Endodermal cell (in vitro differentiated cells): ENCODE measurements around the gene KIF2B. TPM values are rescaled to one million over a fixed set of nuclear protein-coding genes. Genes with fewer than 3 reads are reported as not detected.
A peak's percentile ranks its signal among the peaks of the same experiment; 100 is the strongest.
"Not testable (repeated sequence)": the region's sequence is repeated elsewhere in the genome, so short reads cannot be mapped to it uniquely, and the experiment has no call there.

Experiments
- DNase-seq: peaks from one replicate; pipeline ENCODE4 v3.0.0-alpha.2; 2017
- H3K27ac ChIP-seq: 2 replicates; pipeline ENCODE4 v1.5.1; 2013; ENCODE audit warnings: mild to moderate bottlenecking, low read depth, low read length, moderate library complexity
- H3K27me3 ChIP-seq: 2 replicates; pipeline ENCODE4 v1.6.1; 2013; ENCODE audit warnings: mild to moderate bottlenecking, low read length, moderate library complexity; ENCODE audit not compliant: insufficient read depth, control insufficient read depth, poor library complexity, severe bottlenecking
- H3K36me3 ChIP-seq: 2 replicates; pipeline ENCODE4 v1.7.0; 2013; ENCODE audit warnings: mild to moderate bottlenecking, low read length, moderate library complexity; ENCODE audit not compliant: control insufficient read depth, insufficient read depth
- H3K4me1 ChIP-seq: one replicate; pipeline ENCODE4 v1.7.0; 2013; ENCODE audit warnings: low read length; ENCODE audit not compliant: control insufficient read depth, insufficient read depth
- H3K4me3 ChIP-seq: 2 replicates; pipeline ENCODE4 v1.5.1; 2013; ENCODE audit warnings: mild to moderate bottlenecking, low read length, moderate library complexity
- H3K9ac ChIP-seq: 2 replicates; pipeline ENCODE4 v1.6.1; 2013; ENCODE audit warnings: mild to moderate bottlenecking, low read length, moderate library complexity; ENCODE audit not compliant: poor library complexity, severe bottlenecking; ENCODE audit errors: extremely low read depth
- H3K9me3 ChIP-seq: 2 replicates; pipeline ENCODE4 v1.6.1; 2013; ENCODE audit warnings: mild to moderate bottlenecking, low read length, moderate library complexity; ENCODE audit not compliant: control insufficient read depth
- H3K27ac Mint-ChIP-seq: 2 replicates; pipeline ENCODE4 v1.8.0; 2020; ENCODE audit warnings: mixed read lengths
- H3K27me3 Mint-ChIP-seq: 2 replicates; pipeline ENCODE4 v1.8.0; 2021; ENCODE audit warnings: mild to moderate bottlenecking, mixed read lengths; ENCODE audit not compliant: insufficient read depth
- H3K36me3 Mint-ChIP-seq: 2 replicates; pipeline ENCODE4 v1.8.0; 2020; ENCODE audit warnings: low read depth, mixed read lengths
- H3K4me1 Mint-ChIP-seq: 2 replicates; pipeline ENCODE4 v1.8.0; 2020; ENCODE audit warnings: mixed read lengths
- H3K4me3 Mint-ChIP-seq: 2 replicates; pipeline ENCODE4 v1.8.0; 2020; ENCODE audit warnings: mild to moderate bottlenecking, moderate library complexity, mixed read lengths
- H3K9me3 Mint-ChIP-seq: 2 replicates; pipeline ENCODE4 v1.8.0; 2020; ENCODE audit warnings: mild to moderate bottlenecking, mixed read lengths
- CTCF ChIP-seq: fragments of 200-600 bp; sonication (generic); conservative IDR thresholded peaks from 2 replicates; pipeline ENCODE4 v1.5.0; 2021; ENCODE audit warnings: antibody characterized with exemption, mild to moderate bottlenecking
- WGBS, 2 experiments: methylation state at CpG; one replicate each; pipeline versions ENCODE4 v1.1.5 to v1.1.7; 2013; ENCODE audit warnings: missing lambda C conversion rate in 2 of 2, mixed read lengths in 1 of 2; ENCODE audit not compliant: insufficient coverage in 1 of 2, insufficient read length in 1 of 2; 5-methylcytosine and 5-hydroxymethylcytosine counted together
- total RNA-seq, 2 donors: library from RNA; stranded (reverse); fragmentation: NEBNext Ultra II Directional in 1 of 2; extraction: Animal tissue kit (Norgen Biotek cat#: 25700) in 1 of 2; gene quantifications; 2 replicates in 1 of 2; 3 replicates in 1 of 2; pipeline ENCODE4 v1.2.1, GENCODE V29; 2021

Gene KIF2B
- total RNA-seq, 2 donors from 2014 or later, result not detected

- Mint-ChIP-seq H3K36me3 (peaks cover 4% of the 10 kb centered on the region), H3K27me3 (no peaks in the 10 kb centered on the region)
Measured at GRCh38 chr17:53837131-53837530, 14.4 kb downstream of the KIF2B start.

GRCh38 chr17:53844491-53845107 is 21.9 kb downstream of the KIF2B start:
- no peak for DNase-seq
- no peak overlapping the region for H3K4me3 Mint-ChIP-seq
- H3K9me3 ChIP-seq, result peaks cover 24% of the 10 kb centered on the region
- peaks cover 42% of the 10 kb centered on the region for H3K9me3 Mint-ChIP-seq
- TF ChIP-seq CTCF, result no peak
- no peaks in the 10 kb centered on the region for H3K27me3 Mint-ChIP-seq
- 91 to 100% methylated on average over 2 to 5 of the region's 5 CpGs for WGBS, 2 experiments
- no peak overlapping the region for H3K27ac ChIP-seq
- no peaks in the 10 kb centered on the region for H3K27me3 ChIP-seq
- H3K9ac ChIP-seq, result no peak overlapping the region
- H3K4me3 ChIP-seq, result no peak overlapping the region
- no peak overlapping the region for H3K27ac Mint-ChIP-seq
- H3K36me3 Mint-ChIP-seq, result peaks cover 2% of the 10 kb centered on the region
- H3K4me1 ChIP-seq, result no peaks in the 10 kb centered on the region
- H3K36me3 ChIP-seq, result no peaks in the 10 kb centered on the region
- H3K4me1 Mint-ChIP-seq, result peaks cover 2% of the 10 kb centered on the region

More at GRCh38 chr17:53837131-53837530, 14.4 kb downstream of the KIF2B start:
- Mint-ChIP-seq H3K27ac (no peak overlapping the region), H3K4me3 (no peak overlapping the region), H3K4me1 (no peaks in the 10 kb centered on the region), H3K9me3 (peaks cover 42% of the 10 kb centered on the region)
- H3K9ac ChIP-seq, result no peak overlapping the region
- no peak overlapping the region for H3K4me3 ChIP-seq
- H3K27me3 ChIP-seq, result no peaks in the 10 kb centered on the region
- H3K36me3 ChIP-seq, result no peaks in the 10 kb centered on the region
- H3K27ac ChIP-seq, result no peak overlapping the region
- peaks cover 29% of the 10 kb centered on the region for H3K9me3 ChIP-seq
- no peak for DNase-seq
- H3K4me1 ChIP-seq, result no peaks in the 10 kb centered on the region
- no peak for TF ChIP-seq CTCF

- H3K27me3 ChIP-seq, H3K27me3 Mint-ChIP-seq, H3K9ac ChIP-seq, H3K4me1 ChIP-seq, H3K27ac Mint-ChIP-seq, H3K4me1 Mint-ChIP-seq, H3K9me3 Mint-ChIP-seq, H3K4me3 ChIP-seq, H3K9me3 ChIP-seq, H3K36me3 Mint-ChIP-seq, H3K27ac ChIP-seq, DNase-seq, H3K36me3 ChIP-seq, H3K4me3 Mint-ChIP-seq: not testable (repeated sequence)
- peak; percentile 51 for TF ChIP-seq CTCF
- 97% methylated on average over 5 of the region's 5 CpGs; no CpG with 5 or more reads in 1 of the 2 experiments for WGBS, 2 experiments
Measured at GRCh38 chr17:53871128-53871527, 48.4 kb downstream of the KIF2B start.
